Measurements from ENCODE around the gene FBLIM1. TPM values are rescaled to one million over a fixed set of nuclear protein-coding genes. Genes with fewer than 3 reads are reported as not detected.

FBLIM1 gene
- total RNA-seq, 2 donors from 2014 or later: 42.5 to 46.2 TPM

GRCh38 chr1:15726508-15726907 lies 32.1 kb upstream of the FBLIM1 start:
- H3K27me3 ChIP-seq: no peaks in the 10 kb centered on the region
- H3K36me3 ChIP-seq (replicated peaks in 1 of 2; ENCODE audit: insufficient read depth in 1 of 2, low read depth in 2 of 2): peaks cover 16 to 32% of the 10 kb centered on the region in 2 donors
- H3K9me3 ChIP-seq: no peaks in the 10 kb centered on the region
- DNase-seq (no peak), ATAC-seq (no peak)
- TF ChIP-seq CTCF (IDR thresholded peaks at IDR 0.05) (no peak), POLR2A (IDR thresholded peaks at IDR 0.05) (no peak)
- H3K4me3 ChIP-seq: no peak overlapping the region
- WGBS, 2 donors: 92% methylated on average over 9 of the region's 9 CpGs; no CpG with 5 or more reads in 1 of the 2 donors
- H3K4me1 ChIP-seq: no peaks in the 10 kb centered on the region
- intact Hi-C loops (cut with DNase I): no loop called here
- H3K27ac ChIP-seq: no peak overlapping the region

GRCh38 chr1:15727021-15727420 lies 31.6 kb upstream of the FBLIM1 start:
- H3K27ac ChIP-seq: no peak overlapping the region
- TF ChIP-seq CTCF (IDR thresholded peaks at IDR 0.05): no peak
- TF ChIP-seq POLR2A (IDR thresholded peaks at IDR 0.05): no peak
- no peaks in the 10 kb centered on the region for H3K27me3 ChIP-seq
- H3K4me3 ChIP-seq: no peak overlapping the region
- intact Hi-C loops (cut with DNase I): no loop called here
- H3K9me3 ChIP-seq: no peaks in the 10 kb centered on the region
- peaks cover 16 to 36% of the 10 kb centered on the region in 2 donors for H3K36me3 ChIP-seq (replicated peaks in 1 of 2; ENCODE audit: insufficient read depth in 1 of 2, low read depth in 2 of 2)
- DNase-seq (no peak), ATAC-seq (no peak)
- H3K4me1 ChIP-seq: no peaks in the 10 kb centered on the region
- WGBS, 2 donors: 81 to 84% methylated on average over 7 to 21 of the region's 21 CpGs

GRCh38 chr1:15727424-15727823 lies 31.2 kb upstream of the FBLIM1 start:
- Histone ChIP-seq H3K4me1 (no peaks in the 10 kb centered on the region), H3K27ac (no peak overlapping the region), H3K4me3 (no peak overlapping the region), H3K9me3 (no peaks in the 10 kb centered on the region), H3K36me3 (replicated peaks in 1 of 2; ENCODE audit: insufficient read depth in 1 of 2, low read depth in 2 of 2) (peaks cover 16 to 39% of the 10 kb centered on the region in 2 donors), H3K27me3 (no peaks in the 10 kb centered on the region)
- intact Hi-C loops (cut with DNase I): no loop called here
- no peak for ATAC-seq
- TF ChIP-seq CTCF (IDR thresholded peaks at IDR 0.05) (no peak), POLR2A (IDR thresholded peaks at IDR 0.05) (no peak)
- DNase-seq: no peak
- WGBS, 2 donors: 86 to 91% methylated on average over 4 to 13 of the region's 13 CpGs

GRCh38 chr1:15727866-15728534 lies 30.6 kb upstream of the FBLIM1 start:
- intact Hi-C loops (cut with DNase I): no loop called here
- H3K36me3 ChIP-seq (replicated peaks in 1 of 2; ENCODE audit: insufficient read depth in 1 of 2, low read depth in 2 of 2): peaks cover 16 to 41% of the 10 kb centered on the region in 2 donors
- H3K9me3 ChIP-seq: no peaks in the 10 kb centered on the region
- no peak overlapping the region for H3K4me3 ChIP-seq
- WGBS, 2 donors: 95% methylated on average over 4 to 13 of the region's 23 CpGs
- no peaks in the 10 kb centered on the region for H3K4me1 ChIP-seq
- no peaks in the 10 kb centered on the region for H3K27me3 ChIP-seq
- no peak for DNase-seq
- TF ChIP-seq POLR2A (IDR thresholded peaks at IDR 0.05) (no peak), CTCF (IDR thresholded peaks at IDR 0.05) (no peak)
- no peak for ATAC-seq
- H3K27ac ChIP-seq: no peak overlapping the region
